Natural killer cell treated with Interleukin-12 subunit alpha and Interleukin-12 subunit beta and Interleukin-15 and Interleukin-18, amount 100 ng/mL, for 72 hours (primary cell): ENCODE results near the gene PTPRK. TPM values are rescaled to one million over a fixed set of nuclear protein-coding genes. Genes with fewer than 3 reads are reported as not detected.

Experiments used
- ATAC-seq, 2 donors: fragments of 150-1000 bp; cut with Tn5 transposase in 1 of 2; sonication (Bioruptor Pico), chemical (Tn5 transposase) in 1 of 2; 2 replicates each; pipeline ENCODE4 v1.10.0; 2021
- DNase-seq: peaks from one replicate; pipeline ENCODE4 v3.0.0; 2022; ENCODE audit warnings: low spot score
- H3K27ac Mint-ChIP-seq, 2 donors: 1 replicate in 1 of 2; 2 replicates in 1 of 2; pipeline ENCODE4 v1.8.0; 2022; ENCODE audit warnings: mixed read lengths in 2 of 2, mild to moderate bottlenecking in 1 of 2, moderate library complexity in 1 of 2
- H3K27me3 Mint-ChIP-seq, 2 donors: 1 replicate in 1 of 2; 2 replicates in 1 of 2; pipeline ENCODE4 v1.8.0; 2022; ENCODE audit warnings: mixed read lengths in 2 of 2
- H3K36me3 Mint-ChIP-seq: one replicate; pipeline ENCODE4 v1.8.0; 2022; ENCODE audit warnings: mixed read lengths
- H3K4me1 Mint-ChIP-seq, 2 donors: 1 replicate in 1 of 2; 2 replicates in 1 of 2; pipeline ENCODE4 v1.8.0; 2022; ENCODE audit warnings: low read depth in 2 of 2, mixed read lengths in 2 of 2, mild to moderate bottlenecking in 1 of 2
- H3K4me3 Mint-ChIP-seq: one replicate; pipeline ENCODE4 v1.8.0; 2022; ENCODE audit warnings: mixed read lengths
- H3K9me3 Mint-ChIP-seq: 2 replicates; pipeline ENCODE4 v1.8.0; 2022; ENCODE audit warnings: mixed read lengths
- total RNA-seq, 2 donors: library from RNA; stranded (reverse); gene quantifications; one replicate each; pipeline ENCODE4 v1.2.3, GENCODE V29; 2022

The PTPRK gene
- total RNA-seq, 2 donors from 2014 or later = 0.59 to 13.8 TPM

- H3K36me3 Mint-ChIP-seq = no peaks in the 10 kb centered on the region
- no peak overlapping the region for H3K27ac Mint-ChIP-seq
- H3K27me3 Mint-ChIP-seq = peaks cover 10 to 54% of the 10 kb centered on the region in 2 donors
- H3K9me3 Mint-ChIP-seq = no peaks in the 10 kb centered on the region
- H3K4me3 Mint-ChIP-seq = no peak overlapping the region
- DNase-seq (no peak), ATAC-seq (no peak)
- H3K4me1 Mint-ChIP-seq = peaks cover 0 to under 1% of the 10 kb centered on the region in 2 donors
Observed at GRCh38 chr6:128526152-128526914, 5.9 kb upstream of the PTPRK start.

- no peak overlapping the region for H3K4me3 Mint-ChIP-seq
- peaks cover 13 to 59% of the 10 kb centered on the region in 2 donors for H3K27me3 Mint-ChIP-seq
- H3K36me3 Mint-ChIP-seq = no peaks in the 10 kb centered on the region
- DNase-seq (no peak), ATAC-seq (no peak)
- no peaks in the 10 kb centered on the region for H3K9me3 Mint-ChIP-seq
- peaks cover 3 to 6% of the 10 kb centered on the region in 2 donors for H3K4me1 Mint-ChIP-seq
- H3K27ac Mint-ChIP-seq = no peak overlapping the region
Observed at GRCh38 chr6:128525406-128525805, 5.0 kb upstream of the PTPRK start.

- Mint-ChIP-seq H3K27ac (no peak overlapping the region), H3K4me1 (peaks cover 6 to 13% of the 10 kb centered on the region in 2 donors), H3K27me3 (peaks cover 33 to 74% of the 10 kb centered on the region in 2 donors), H3K9me3 (no peaks in the 10 kb centered on the region), H3K36me3 (no peaks in the 10 kb centered on the region), H3K4me3 (peak overlapping the region; percentile 85)
- ATAC-seq (no peak), DNase-seq (no peak)
Observed at GRCh38 chr6:128521282-128521632, 858 bp upstream of the PTPRK start.

- Mint-ChIP-seq H3K27me3 (peaks cover 42 to 70% of the 10 kb centered on the region in 2 donors), H3K27ac (no peak overlapping the region), H3K9me3 (no peaks in the 10 kb centered on the region), H3K4me1 (peaks cover 6 to 13% of the 10 kb centered on the region in 2 donors), H3K4me3 (peak overlapping the region; percentile 85), H3K36me3 (no peaks in the 10 kb centered on the region)
- ATAC-seq (peak; percentile 40 to 49), DNase-seq (no peak)
Observed at GRCh38 chr6:128519931-128520435, 416 bp downstream of the PTPRK start.

GRCh38 chr6:128519132-128519930 lies 1.1 kb downstream of the PTPRK start:
- Mint-ChIP-seq H3K27me3 (peaks cover 42 to 70% of the 10 kb centered on the region in 2 donors), H3K4me3 (peak overlapping the region; percentile 85), H3K9me3 (no peaks in the 10 kb centered on the region), H3K4me1 (peaks cover 6 to 13% of the 10 kb centered on the region in 2 donors), H3K27ac (no peak overlapping the region), H3K36me3 (no peaks in the 10 kb centered on the region)
- DNase-seq = no peak
- ATAC-seq = peak; percentile 18 to 23

GRCh38 chr6:128518434-128519131 lies 1.8 kb downstream of the PTPRK start:
- Mint-ChIP-seq H3K27me3 (peaks cover 40 to 72% of the 10 kb centered on the region in 2 donors), H3K9me3 (no peaks in the 10 kb centered on the region), H3K27ac (no peak overlapping the region), H3K36me3 (no peaks in the 10 kb centered on the region), H3K4me1 (peaks cover 6 to 13% of the 10 kb centered on the region in 2 donors), H3K4me3 (peak overlapping the region; percentile 85)
- no peak for ATAC-seq
- DNase-seq = no peak

- DNase-seq (no peak), ATAC-seq (no peak)
- Mint-ChIP-seq H3K4me1 (peaks cover 6 to 13% of the 10 kb centered on the region in 2 donors), H3K4me3 (no peak overlapping the region), H3K27ac (no peak overlapping the region), H3K36me3 (no peaks in the 10 kb centered on the region), H3K27me3 (peaks cover 37 to 58% of the 10 kb centered on the region in 2 donors), H3K9me3 (no peaks in the 10 kb centered on the region)
Observed at GRCh38 chr6:128517124-128517523, 3.3 kb downstream of the PTPRK start.

GRCh38 chr6:128516514-128516898 lies 3.9 kb downstream of the PTPRK start:
- DNase-seq = no peak
- H3K4me1 Mint-ChIP-seq = peaks cover 6 to 13% of the 10 kb centered on the region in 2 donors
- no peaks in the 10 kb centered on the region for H3K9me3 Mint-ChIP-seq
- H3K36me3 Mint-ChIP-seq = no peaks in the 10 kb centered on the region
- no peak for ATAC-seq
- H3K27ac Mint-ChIP-seq = no peak overlapping the region
- H3K27me3 Mint-ChIP-seq = peaks cover 34 to 52% of the 10 kb centered on the region in 2 donors
- H3K4me3 Mint-ChIP-seq = no peak overlapping the region

- peaks cover 34 to 45% of the 10 kb centered on the region in 2 donors for H3K27me3 Mint-ChIP-seq
- DNase-seq = no peak
- H3K27ac Mint-ChIP-seq = no peak overlapping the region
- no peak overlapping the region for H3K4me3 Mint-ChIP-seq
- H3K36me3 Mint-ChIP-seq = no peaks in the 10 kb centered on the region
- ATAC-seq = no peak
- no peaks in the 10 kb centered on the region for H3K9me3 Mint-ChIP-seq
- peaks cover under 1 to 10% of the 10 kb centered on the region in 2 donors for H3K4me1 Mint-ChIP-seq
Observed at GRCh38 chr6:128515550-128516513, 4.6 kb downstream of the PTPRK start.

GRCh38 chr6:128513878-128514277 lies 6.5 kb downstream of the PTPRK start:
- no peaks in the 10 kb centered on the region for H3K36me3 Mint-ChIP-seq
- no peak for ATAC-seq
- no peak overlapping the region for H3K4me3 Mint-ChIP-seq
- H3K27me3 Mint-ChIP-seq = peaks cover 31 to 46% of the 10 kb centered on the region in 2 donors
- no peak for DNase-seq
- no peaks in the 10 kb centered on the region for H3K9me3 Mint-ChIP-seq
- H3K4me1 Mint-ChIP-seq = peaks cover 0 to 3% of the 10 kb centered on the region in 2 donors
- no peak overlapping the region for H3K27ac Mint-ChIP-seq

- H3K9me3 Mint-ChIP-seq = no peaks in the 10 kb centered on the region
- no peak for ATAC-seq
- H3K27ac Mint-ChIP-seq = no peak overlapping the region
- H3K4me1 Mint-ChIP-seq = no peaks in the 10 kb centered on the region
- no peaks in the 10 kb centered on the region for H3K36me3 Mint-ChIP-seq
- peaks cover 25 to 36% of the 10 kb centered on the region in 2 donors for H3K27me3 Mint-ChIP-seq
- no peak overlapping the region for H3K4me3 Mint-ChIP-seq
- no peak for DNase-seq
Observed at GRCh38 chr6:128512296-128512695, 8.1 kb downstream of the PTPRK start.

- no peaks in the 10 kb centered on the region for H3K9me3 Mint-ChIP-seq
- H3K36me3 Mint-ChIP-seq = no peaks in the 10 kb centered on the region
- H3K4me1 Mint-ChIP-seq = no peaks in the 10 kb centered on the region
- H3K27ac Mint-ChIP-seq = no peak overlapping the region
- ATAC-seq = no peak
- no peak overlapping the region for H3K4me3 Mint-ChIP-seq
- DNase-seq = no peak
- H3K27me3 Mint-ChIP-seq = peaks cover 19 to 28% of the 10 kb centered on the region in 2 donors
Observed at GRCh38 chr6:128511506-128511905, 8.9 kb downstream of the PTPRK start.

- no peak overlapping the region for H3K4me3 Mint-ChIP-seq
- no peak overlapping the region for H3K27ac Mint-ChIP-seq
- no peaks in the 10 kb centered on the region for H3K9me3 Mint-ChIP-seq
- DNase-seq = no peak
- H3K4me1 Mint-ChIP-seq = no peaks in the 10 kb centered on the region
- peaks cover 5 to 16% of the 10 kb centered on the region in 2 donors for H3K27me3 Mint-ChIP-seq
- ATAC-seq = no peak
- no peaks in the 10 kb centered on the region for H3K36me3 Mint-ChIP-seq
Observed at GRCh38 chr6:128509709-128510108, 10.7 kb downstream of the PTPRK start.
